Jurkat, Clone E6-1 (cell line): ENCODE data around the gene PTPN14.

ENCODE experiments used
- DNase-seq: peaks from one replicate; pipeline ENCODE4 v3.0.0-alpha.2; 2011; ENCODE audit warnings: low read depth, low spot score
- H3K4me3 ChIP-seq: 2 replicates; pipeline ENCODE4 v1.5.1; 2011; ENCODE audit warnings: mild to moderate bottlenecking, low read length, control low read depth, moderate library complexity

Gene PTPN14

DNA sequence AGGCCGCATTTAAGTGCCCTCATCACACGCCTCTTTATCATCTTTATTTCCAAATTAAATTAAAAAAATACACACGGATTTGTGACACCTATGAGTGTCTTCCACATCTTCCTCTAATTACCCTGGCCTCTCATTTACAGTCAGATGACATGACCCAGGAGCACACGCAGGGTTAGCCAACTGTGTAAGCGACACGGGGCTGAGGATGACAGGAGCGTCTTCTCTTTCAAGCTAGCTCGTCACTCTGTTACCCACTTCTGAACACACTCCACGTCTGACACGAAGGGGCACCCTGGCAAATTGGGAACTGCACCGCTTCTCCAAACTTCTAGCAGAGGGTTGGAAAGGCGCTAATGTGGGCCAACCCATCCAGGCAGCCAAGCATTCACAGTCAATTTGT is 158.3 kb downstream of the PTPN14 start:
- H3K4me3 ChIP-seq, result no peak overlapping the region
- no peak for DNase-seq

DNA sequence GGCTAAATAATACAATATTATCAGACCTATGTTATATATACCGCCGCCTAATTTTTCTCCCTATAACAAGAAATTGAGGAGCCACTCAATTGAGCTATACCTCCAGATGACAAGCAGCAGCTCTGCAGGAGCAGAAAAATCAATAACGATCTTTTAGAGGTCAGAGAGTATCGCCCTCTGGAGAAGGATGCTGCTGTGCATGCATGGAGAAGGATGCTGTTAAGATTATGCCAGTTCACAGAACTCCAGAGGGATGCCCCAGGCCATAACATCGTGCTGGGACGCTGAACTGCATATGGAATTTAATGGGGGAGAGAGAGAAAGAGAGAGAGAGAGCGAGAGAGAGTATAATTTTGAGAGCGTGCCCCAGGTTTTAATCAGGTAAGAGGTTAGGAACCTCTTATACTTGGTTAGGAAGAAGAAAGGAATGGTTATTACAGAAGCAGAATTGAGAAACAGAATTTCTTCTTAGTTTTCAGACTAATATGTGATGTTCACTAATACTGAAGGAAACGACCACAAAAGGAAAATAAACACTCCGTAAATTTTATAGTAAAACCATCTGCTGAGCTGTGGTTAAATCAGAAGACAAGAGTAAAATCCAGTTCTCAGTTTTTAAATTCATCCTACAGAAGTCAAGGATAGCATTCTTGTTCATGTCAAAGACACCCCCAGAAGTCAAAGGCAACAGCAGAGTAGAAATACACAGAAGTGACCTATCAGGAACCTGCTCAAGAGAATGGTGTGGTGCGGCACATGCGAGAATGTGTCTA is 159.3 kb downstream of the PTPN14 start:
- no peak overlapping the region for H3K4me3 ChIP-seq
- no peak for DNase-seq

DNA sequence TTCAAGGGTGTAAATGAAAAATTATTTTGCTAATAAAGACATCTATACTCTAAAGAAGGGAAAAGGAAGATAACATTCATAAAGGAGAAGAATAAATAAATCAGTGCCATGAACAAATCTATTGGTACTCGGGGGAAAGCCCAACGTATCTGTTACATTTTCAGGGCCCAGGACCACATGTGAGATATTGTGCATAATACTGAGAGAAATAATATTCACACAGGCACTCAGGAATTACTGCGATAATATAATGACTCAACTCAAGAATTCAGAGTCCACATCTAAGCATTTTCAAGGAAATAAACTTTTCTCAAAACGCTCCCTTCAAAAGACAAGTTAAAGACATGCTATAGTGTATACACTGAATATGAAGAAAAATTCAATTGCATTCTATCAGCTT is 161.7 kb downstream of the PTPN14 start:
- no peak for DNase-seq
- no peak overlapping the region for H3K4me3 ChIP-seq

DNA sequence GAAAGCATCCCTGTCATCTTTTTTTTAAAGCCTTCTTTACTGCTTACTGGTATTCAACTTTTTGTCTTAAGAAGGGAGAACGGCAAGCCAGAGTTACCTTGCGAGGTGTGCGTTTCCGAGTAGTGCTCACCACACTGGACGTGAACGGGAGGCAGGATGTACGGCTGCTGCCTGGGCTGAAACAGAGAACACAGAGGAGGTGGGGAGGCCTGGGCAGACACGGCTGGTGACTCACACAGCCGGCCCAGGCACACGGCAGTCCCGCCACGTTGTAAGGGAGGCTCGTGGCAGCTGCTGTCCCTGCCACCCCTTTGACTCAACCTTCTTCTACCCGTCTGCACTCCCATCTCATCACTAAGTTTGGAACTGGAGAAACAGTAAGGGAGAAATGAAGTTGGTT is 164.7 kb downstream of the PTPN14 start:
- H3K4me3 ChIP-seq, result no peak overlapping the region
- DNase-seq, result no peak

DNA sequence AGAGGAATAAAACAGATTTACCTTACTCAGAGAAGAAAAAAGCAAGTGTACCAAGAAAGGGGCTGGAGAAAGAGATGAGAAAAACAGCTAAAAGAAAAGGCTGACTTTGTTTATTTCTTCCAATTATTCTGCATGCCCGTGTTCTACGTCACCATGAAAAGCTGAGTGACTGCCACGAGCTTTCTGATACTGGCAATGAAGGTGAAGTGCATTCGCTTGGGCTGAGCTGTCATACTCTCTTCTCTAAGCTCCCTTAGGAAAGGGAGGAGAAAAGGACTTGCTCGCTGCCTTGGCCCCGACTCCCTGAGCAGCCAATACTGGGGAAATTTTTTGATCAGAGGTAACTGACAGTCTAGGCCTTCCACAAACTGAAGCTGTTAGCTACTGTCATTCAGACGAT is 165.1 kb downstream of the PTPN14 start:
- H3K4me3 ChIP-seq, result no peak overlapping the region
- DNase-seq, result no peak

DNA sequence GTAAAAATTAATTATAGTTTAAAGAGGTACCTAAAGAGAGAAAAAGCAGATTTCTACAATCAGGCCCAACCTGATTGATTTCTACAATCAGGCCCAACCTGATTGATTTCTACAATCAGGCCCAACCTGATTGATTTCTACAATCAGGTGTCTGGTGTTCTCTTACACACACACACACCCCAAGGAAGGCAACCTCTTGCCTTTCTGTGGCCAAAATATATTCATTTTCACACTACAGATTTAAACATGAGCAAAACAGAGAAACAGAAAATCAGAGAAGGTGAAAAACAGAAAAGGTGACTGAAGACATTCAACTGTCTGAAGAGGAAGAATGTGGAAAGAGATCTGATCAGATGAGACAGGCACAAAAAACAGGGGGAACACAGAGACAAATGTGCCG is 166.0 kb downstream of the PTPN14 start:
- DNase-seq, result no peak
- H3K4me3 ChIP-seq, result no peak overlapping the region

DNA sequence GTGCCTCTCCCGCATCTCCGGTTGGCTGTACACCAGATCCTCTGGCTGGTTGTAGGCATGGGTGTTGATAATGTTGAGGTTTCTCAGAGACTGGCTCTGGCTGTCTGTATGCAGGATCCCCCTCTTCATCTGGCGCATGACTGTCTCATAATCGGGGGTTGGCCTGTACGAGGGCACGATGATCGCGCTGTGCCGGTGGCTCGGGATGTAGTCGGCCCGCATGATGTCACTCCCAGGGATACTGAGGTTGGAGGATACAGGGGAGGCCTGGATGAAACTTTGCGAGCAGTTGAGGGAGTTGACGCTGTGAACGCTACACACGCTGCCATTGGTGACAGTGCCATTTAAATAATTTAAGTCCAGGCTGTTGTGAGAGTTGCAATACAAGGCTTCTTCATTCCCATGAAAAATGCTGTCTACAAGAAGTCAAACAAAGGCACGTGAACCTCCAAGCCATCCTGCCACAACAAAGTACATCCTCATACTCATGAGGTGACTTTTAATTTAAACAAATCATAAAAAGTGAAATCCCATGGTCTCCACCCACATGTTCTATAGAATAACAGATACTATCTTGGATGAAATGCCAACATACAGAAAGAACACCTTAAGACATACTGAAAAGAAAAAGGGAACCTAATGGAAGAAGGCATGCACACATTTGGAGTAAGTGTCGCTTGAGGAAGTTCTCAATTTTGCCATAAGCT is 166.9 kb downstream of the PTPN14 start:
- no peak overlapping the region for H3K4me3 ChIP-seq
- DNase-seq, result no peak

DNA sequence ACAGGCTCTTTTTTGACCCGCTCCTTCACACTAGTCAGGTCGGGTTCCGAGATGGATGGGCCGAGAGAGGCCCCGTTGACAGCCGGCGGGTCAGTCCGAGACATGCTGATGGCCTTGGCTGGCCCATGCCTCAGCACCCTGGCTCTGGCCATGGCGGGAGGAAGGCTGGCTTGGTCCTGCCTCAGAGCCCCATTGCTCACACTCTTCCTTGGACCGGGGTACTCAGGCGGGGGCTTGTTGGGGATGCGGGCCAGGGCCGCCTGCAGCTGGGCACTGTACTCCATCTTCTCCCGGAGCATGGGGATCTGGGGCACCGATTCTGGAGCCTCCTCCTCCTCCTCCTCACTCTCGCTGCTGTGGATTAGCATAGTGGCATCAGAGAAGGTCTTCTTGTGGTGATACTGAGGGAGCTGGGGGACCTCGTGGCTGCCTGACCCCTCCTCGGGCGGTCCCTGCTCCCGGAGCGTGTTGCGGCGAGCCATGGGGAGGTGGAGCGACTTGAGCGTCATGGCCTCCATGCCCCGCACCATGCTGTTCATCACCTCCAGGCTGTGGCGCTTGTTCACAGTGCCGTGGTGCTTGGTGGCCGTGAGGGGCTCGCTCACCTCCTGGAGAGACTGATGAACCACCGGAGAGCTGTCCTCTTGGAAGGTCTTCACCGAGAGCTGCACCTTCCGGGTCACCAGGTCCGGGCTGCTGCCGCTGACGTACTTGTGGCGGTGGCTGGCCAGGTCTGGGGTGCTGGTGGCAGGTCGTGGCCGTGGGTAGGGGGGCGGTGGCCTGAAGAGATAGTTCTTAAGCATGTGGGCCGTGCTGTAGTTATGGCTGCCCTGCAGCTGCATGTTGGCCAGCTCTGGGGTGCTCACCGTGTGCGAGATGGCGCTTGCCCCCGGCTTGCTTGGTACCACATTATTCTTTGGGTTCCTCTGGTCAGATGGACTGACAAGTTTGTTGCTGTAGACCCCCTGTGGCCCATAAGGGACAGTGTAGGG is 167.7 kb downstream of the PTPN14 start:
- DNase-seq, result no peak
- H3K4me3 ChIP-seq, result no peak overlapping the region

DNA sequence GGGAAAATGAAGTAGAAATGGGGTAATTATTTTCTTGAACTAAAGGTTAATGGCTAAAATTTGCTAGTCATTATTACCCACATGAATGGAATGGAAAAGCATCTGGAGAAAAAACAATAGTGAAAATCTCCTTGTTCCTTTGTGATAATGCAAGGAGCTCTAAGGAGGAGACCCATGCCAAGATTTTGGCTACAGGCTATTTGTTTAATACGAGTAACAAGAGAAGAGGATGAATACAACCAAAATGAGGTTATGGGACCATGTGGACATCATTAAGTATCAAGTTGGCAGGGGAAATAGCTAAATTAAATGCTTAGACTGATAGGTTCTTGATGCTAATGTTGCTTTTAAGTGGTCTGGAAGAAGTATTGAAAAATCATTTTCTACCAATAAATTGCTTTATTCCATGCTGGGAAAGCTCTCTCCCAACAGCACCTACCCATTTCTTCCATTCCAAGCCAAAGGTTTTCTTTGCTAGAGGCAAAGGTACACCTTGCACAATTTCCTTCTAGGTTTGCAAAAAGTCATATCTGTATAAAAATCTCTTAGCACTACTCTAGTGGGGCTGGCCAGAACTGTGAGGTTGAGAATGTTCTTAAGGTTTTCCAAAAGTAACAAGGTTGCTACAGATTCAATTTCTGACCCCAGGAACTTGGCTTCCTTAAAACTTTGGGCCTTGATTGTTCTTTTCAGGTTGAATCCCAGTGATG is 170.3 kb downstream of the PTPN14 start:
- no peak for DNase-seq
- H3K4me3 ChIP-seq, result no peak overlapping the region

DNA sequence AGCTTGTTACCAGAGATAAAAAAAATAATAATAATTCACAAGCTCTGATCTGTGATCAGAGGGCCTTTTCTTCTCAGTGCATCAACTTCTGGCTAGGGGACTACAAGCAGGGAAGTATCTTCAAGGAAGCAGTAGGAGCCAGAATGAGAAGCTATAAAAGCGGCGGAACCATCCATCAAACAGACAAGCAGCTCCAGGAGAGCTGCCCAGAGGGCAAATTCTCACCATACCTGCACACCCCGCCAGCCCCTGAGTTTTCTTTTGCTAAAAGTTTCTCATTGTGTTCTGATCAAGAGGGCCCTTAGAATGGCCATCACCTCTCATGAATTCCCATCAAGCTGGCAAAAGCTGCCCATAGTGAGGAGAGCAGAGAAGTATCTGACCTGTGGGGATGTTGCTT is 171.0 kb downstream of the PTPN14 start:
- DNase-seq, result no peak
- no peak overlapping the region for H3K4me3 ChIP-seq

DNA sequence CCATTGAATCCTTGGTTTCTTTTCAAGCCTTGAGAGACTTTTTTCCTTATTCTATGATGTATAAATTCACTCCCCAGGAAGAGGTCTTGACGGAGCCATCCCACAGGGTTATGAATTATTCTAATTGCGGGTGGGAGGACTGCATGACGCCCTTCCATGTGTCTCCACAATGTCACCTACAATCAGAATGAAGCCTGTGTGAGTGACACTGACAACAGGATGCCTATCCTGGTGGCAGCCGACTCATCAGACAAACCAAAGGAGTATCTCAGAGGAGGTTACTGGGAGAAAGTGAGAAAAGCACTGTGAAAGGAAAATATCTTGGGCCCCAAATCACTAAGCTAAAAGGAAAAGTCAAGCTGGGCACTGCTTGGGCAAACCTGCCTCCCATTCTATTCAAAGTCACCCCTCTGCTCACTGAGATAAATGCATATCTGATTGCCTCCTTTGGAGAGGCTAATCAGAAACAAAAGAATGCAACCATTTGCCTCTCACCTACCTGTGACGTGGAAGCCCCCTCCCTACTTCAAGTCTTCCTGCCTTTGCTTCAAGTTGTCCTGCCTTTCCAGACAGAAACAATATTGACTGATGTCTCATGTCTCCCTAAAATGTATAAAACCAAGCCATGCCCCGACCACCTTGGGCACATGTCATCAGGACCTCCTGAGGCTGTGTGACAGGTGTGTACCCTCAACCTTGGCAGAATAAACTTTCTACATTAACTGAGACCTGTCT is 172.0 kb downstream of the PTPN14 start:
- no peak overlapping the region for H3K4me3 ChIP-seq
- no peak for DNase-seq

DNA sequence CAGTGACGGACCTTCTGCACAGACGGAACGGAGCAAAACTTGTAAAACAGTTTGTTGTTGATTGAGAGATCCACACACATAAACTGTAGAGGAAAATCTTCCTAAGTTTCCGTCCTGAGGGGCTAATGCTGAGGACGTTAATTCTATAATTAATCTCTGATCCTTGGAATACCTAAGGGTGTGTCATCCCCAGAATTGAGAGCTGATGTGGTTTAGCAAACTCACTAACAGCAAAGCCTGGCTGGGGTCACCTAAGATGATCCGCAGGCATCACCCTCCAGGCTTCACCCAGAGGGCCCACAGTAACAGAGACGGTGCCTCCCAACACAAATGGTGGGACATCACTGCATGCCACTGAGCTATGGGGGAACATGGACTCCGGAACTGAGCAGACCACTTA is 172.9 kb downstream of the PTPN14 start:
- no peak overlapping the region for H3K4me3 ChIP-seq
- DNase-seq, result no peak

DNA sequence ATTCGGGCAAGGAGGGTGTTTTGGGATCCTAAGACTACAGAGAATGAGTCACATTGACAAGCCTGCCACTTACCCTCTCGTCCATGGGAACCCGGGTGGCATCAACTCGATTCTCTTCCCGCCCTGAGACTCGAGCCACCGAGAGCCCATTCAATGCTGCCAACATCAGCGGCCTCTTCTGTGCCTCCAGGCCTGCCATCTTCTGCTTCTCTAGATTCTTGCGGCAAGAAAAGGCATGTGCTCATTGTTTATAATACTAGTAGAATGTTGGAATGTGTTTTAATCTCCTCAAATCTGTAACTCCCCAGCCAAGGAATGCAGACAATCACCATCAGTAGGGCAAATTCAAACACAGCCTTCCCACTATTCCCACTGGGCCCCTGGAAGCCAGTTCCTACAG is 173.5 kb downstream of the PTPN14 start:
- DNase-seq, result no peak
- H3K4me3 ChIP-seq, result no peak overlapping the region

DNA sequence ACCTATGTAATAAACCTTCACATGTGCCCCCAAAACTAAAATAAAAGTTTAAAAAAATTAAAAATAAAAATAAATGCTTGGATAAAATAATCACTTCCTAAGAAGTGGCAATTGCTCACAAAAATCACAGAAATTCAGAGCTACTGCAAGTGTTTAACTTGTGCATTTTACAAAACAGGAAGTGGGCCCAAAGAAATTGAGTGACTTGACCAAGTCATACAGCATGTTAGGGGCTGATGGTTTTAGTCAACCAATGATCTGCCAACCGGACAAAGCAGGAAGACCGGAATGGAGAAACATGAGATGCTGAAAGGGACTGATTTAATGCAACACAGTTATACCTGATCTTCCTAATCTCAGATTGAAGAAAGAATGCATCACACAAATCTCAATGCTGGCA is 173.9 kb downstream of the PTPN14 start:
- no peak for DNase-seq
- no peak overlapping the region for H3K4me3 ChIP-seq

DNA sequence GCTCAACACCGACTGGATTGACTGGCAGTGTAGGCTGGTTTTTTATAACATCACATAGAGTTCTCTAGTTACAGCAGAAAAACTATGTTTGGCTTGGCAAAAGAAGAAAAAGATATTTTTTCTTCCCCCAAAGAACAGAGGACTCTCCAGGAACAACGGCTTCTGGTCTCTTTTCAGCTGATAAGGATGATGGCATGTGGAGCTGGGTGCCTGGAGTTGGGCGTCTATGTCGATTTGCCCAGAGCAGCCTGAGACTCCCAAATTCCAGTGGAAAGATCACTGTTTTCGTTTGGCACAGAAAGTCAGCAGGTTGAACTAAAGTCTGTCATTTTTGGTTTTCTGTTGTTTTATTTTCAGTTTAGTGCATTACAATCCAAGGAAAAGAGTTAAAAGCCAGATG is 179.3 kb downstream of the PTPN14 start:
- DNase-seq, result no peak
- H3K4me3 ChIP-seq, result no peak overlapping the region

DNA sequence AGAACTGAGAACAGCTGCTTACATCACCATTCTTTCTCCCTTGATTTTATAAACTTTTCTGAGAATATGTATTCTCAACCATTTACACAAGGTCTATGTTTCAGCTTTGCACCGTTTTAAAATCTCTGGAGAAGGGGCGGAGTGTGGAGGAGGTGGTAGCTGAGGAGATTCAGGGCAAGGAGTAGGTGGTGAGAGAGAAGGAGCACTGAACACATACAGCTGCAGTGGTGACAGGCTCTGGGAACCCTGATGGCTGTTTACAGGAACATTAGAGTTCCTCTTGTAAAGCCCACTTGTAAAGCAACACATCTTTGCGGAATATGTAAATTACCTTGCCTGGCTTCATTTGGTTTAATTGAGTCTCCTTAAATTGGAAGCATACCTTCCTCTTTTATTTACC is 180.8 kb downstream of the PTPN14 start:
- no peak overlapping the region for H3K4me3 ChIP-seq
- DNase-seq, result no peak

DNA sequence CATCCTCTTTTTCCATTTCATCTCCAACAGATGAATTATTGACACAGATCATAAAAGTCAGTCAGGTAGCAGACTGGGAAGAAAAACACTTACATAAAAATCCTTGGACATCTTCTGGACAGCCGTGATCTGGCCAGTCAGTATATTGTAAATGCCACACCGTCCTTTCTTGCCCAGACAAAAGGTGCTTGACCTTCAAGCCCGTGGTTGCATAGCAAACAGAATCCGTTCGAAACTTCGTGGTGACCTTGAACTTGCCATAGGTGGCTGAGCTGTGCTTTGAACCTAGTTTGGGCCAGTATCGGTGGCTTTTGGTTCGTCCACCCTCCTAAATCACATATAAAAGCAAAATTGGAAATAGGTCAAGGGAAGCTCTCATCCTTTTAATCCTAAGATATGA is 182.0 kb downstream of the PTPN14 start:
- H3K4me3 ChIP-seq, result no peak overlapping the region
- no peak for DNase-seq

DNA sequence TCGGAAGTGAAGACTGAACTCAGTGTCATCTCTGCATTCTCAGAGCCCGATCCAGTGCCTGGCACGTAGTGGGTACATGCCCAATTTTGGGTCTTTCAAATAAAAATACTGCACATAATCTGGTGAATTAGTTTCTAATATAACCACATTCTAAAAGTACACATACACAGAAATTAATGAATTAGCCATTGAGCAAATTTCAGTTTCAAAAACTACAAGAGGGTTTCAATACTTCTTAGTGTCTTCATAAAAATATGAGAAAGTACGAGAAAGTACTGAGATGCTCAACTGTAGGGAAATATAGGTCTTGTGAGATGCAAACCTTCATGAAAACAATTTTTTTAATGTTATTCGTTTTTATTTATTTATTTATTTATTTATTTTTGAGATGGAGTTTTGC is 183.6 kb downstream of the PTPN14 start:
- DNase-seq, result no peak
- H3K4me3 ChIP-seq, result no peak overlapping the region
